ENCODE results near the gene FLNB.
"Not testable (repeated sequence)": the region's sequence is repeated elsewhere in the genome, so short reads cannot be mapped to it uniquely, and the experiment has no call there.

FLNB gene

GRCh38 chr3:58051658-58052261 is 43.5 kb downstream of the FLNB start:
- DNase-seq (ENCODE audit: low read depth in 2 of 2), result not testable (repeated sequence)

GRCh38 chr3:58052373-58053273 is 44.4 kb downstream of the FLNB start:
- DNase-seq (ENCODE audit: low read depth in 2 of 2), result no peak

GRCh38 chr3:58054652-58055051 is 46.4 kb downstream of the FLNB start:
- DNase-seq (ENCODE audit: low read depth in 2 of 2), result no peak

GRCh38 chr3:58055314-58055713 is 47.1 kb downstream of the FLNB start:
- no peak for DNase-seq (ENCODE audit: low read depth in 2 of 2)

- DNase-seq (ENCODE audit: low read depth in 2 of 2), result not testable (repeated sequence)
These were observed 47.7 kb downstream of the FLNB start for GRCh38 chr3:58055891-58056290.

- DNase-seq (ENCODE audit: low read depth in 2 of 2), result no peak
These were observed 50.4 kb downstream of the FLNB start for GRCh38 chr3:58058361-58059263.

GRCh38 chr3:58059349-58060321 is 51.4 kb downstream of the FLNB start:
- DNase-seq (ENCODE audit: low read depth in 2 of 2), result no peak

- DNase-seq (ENCODE audit: low read depth in 2 of 2), result no peak
These were observed 54.2 kb downstream of the FLNB start for GRCh38 chr3:58062472-58062871.

- no peak for DNase-seq (ENCODE audit: low read depth in 2 of 2)
These were observed 55.0 kb downstream of the FLNB start for GRCh38 chr3:58063022-58063815.

- DNase-seq (ENCODE audit: low read depth in 2 of 2), result no peak
These were observed 56.9 kb downstream of the FLNB start for GRCh38 chr3:58064923-58065638.

GRCh38 chr3:58065700-58066167 is 57.5 kb downstream of the FLNB start:
- no peak for DNase-seq (ENCODE audit: low read depth in 2 of 2)

GRCh38 chr3:58066842-58067241 is 58.6 kb downstream of the FLNB start:
- no peak for DNase-seq (ENCODE audit: low read depth in 2 of 2)

GRCh38 chr3:58068122-58068809 is 60.0 kb downstream of the FLNB start:
- DNase-seq (ENCODE audit: low read depth in 2 of 2), result no peak

- DNase-seq (ENCODE audit: low read depth in 2 of 2), result no peak
These were observed 63.3 kb downstream of the FLNB start for GRCh38 chr3:58071480-58071971.

GRCh38 chr3:58072052-58072762 is 64.0 kb downstream of the FLNB start:
- DNase-seq (ENCODE audit: low read depth in 2 of 2), result no peak

GRCh38 chr3:58072763-58073130 is 64.5 kb downstream of the FLNB start:
- no peak for DNase-seq (ENCODE audit: low read depth in 2 of 2)

- DNase-seq (ENCODE audit: low read depth in 2 of 2), result no peak
These were observed 65.3 kb downstream of the FLNB start for GRCh38 chr3:58073301-58074108.

Data from stimulated activated CD8-positive, alpha-beta memory T cell treated with anti-CD3 and anti-CD28 coated beads, Interleukin-7, amount 100 ng/mL, for 1 hour (primary cell).